T-helper 1 cell treated with Interleukin-12 subunit alpha and Interleukin-12 subunit beta and Interleukin-4 antibody, amounts not matched to agents 30 μg/mL and 1 μg/mL, for 36 hours (primary cell): ENCODE data around the gene ESYT2.
"Not testable (repeated sequence)": the region's sequence is repeated elsewhere in the genome, so short reads cannot be mapped to it uniquely, and the experiment has no call there.

ENCODE experiments used
- H3K27ac Mint-ChIP-seq: one replicate; pipeline ENCODE4 v1.8.0; 2021; ENCODE audit warnings: mild to moderate bottlenecking, mixed read lengths
- H3K27me3 Mint-ChIP-seq: one replicate; pipeline ENCODE4 v1.8.0; 2021; ENCODE audit warnings: low read depth, mixed read lengths
- H3K36me3 Mint-ChIP-seq: one replicate; pipeline ENCODE4 v1.8.0; 2021; ENCODE audit warnings: low read depth, mixed read lengths
- H3K4me1 Mint-ChIP-seq: one replicate; pipeline ENCODE4 v1.8.0; 2021; ENCODE audit warnings: low read depth, mixed read lengths
- H3K4me3 Mint-ChIP-seq: one replicate; pipeline ENCODE4 v1.8.0; 2021; ENCODE audit warnings: mild to moderate bottlenecking, moderate library complexity, mixed read lengths
- H3K9me3 Mint-ChIP-seq: one replicate; pipeline ENCODE4 v1.8.0; 2021; ENCODE audit warnings: mixed read lengths

Gene ESYT2

GRCh38 chr7:158700008-158700407, 129.3 kb downstream of the ESYT2 start:
- H3K27ac Mint-ChIP-seq = no peak overlapping the region
- no peak overlapping the region for H3K4me3 Mint-ChIP-seq
- no peaks in the 10 kb centered on the region for H3K27me3 Mint-ChIP-seq
- peaks cover 57% of the 10 kb centered on the region for H3K4me1 Mint-ChIP-seq
- H3K36me3 Mint-ChIP-seq = peaks cover 34% of the 10 kb centered on the region
- no peaks in the 10 kb centered on the region for H3K9me3 Mint-ChIP-seq

GRCh38 chr7:158699341-158699740, 130.0 kb downstream of the ESYT2 start:
- Mint-ChIP-seq H3K27me3 (no peaks in the 10 kb centered on the region), H3K36me3 (peaks cover 38% of the 10 kb centered on the region), H3K9me3 (no peaks in the 10 kb centered on the region), H3K27ac (peak overlapping the region; percentile 64), H3K4me1 (peaks cover 62% of the 10 kb centered on the region), H3K4me3 (no peak overlapping the region)

GRCh38 chr7:158698657-158699195, 130.6 kb downstream of the ESYT2 start:
- Mint-ChIP-seq H3K27me3 (no peaks in the 10 kb centered on the region), H3K27ac (peak overlapping the region; percentile 69), H3K4me1 (peaks cover 64% of the 10 kb centered on the region), H3K36me3 (peaks cover 40% of the 10 kb centered on the region), H3K9me3 (no peaks in the 10 kb centered on the region), H3K4me3 (no peak overlapping the region)

- not testable (repeated sequence) for H3K9me3 Mint-ChIP-seq, H3K27me3 Mint-ChIP-seq, H3K4me3 Mint-ChIP-seq
- H3K36me3 Mint-ChIP-seq = peaks cover 42% of the 10 kb centered on the region
- peak overlapping the region; percentile 28 for H3K27ac Mint-ChIP-seq
- peaks cover 57% of the 10 kb centered on the region for H3K4me1 Mint-ChIP-seq
Measured at GRCh38 chr7:158697597-158697996, 131.7 kb downstream of the ESYT2 start.

GRCh38 chr7:158695726-158696452, 133.4 kb downstream of the ESYT2 start:
- H3K4me1 Mint-ChIP-seq = peaks cover 43% of the 10 kb centered on the region
- H3K27ac Mint-ChIP-seq = peak overlapping the region; percentile 64
- H3K27me3 Mint-ChIP-seq = no peaks in the 10 kb centered on the region
- H3K4me3 Mint-ChIP-seq = no peak overlapping the region
- H3K9me3 Mint-ChIP-seq = no peaks in the 10 kb centered on the region
- peaks cover 41% of the 10 kb centered on the region for H3K36me3 Mint-ChIP-seq

- no peaks in the 10 kb centered on the region for H3K27me3 Mint-ChIP-seq
- peaks cover 43% of the 10 kb centered on the region for H3K36me3 Mint-ChIP-seq
- no peaks in the 10 kb centered on the region for H3K9me3 Mint-ChIP-seq
- no peak overlapping the region for H3K4me3 Mint-ChIP-seq
- peak overlapping the region; percentile 68 for H3K27ac Mint-ChIP-seq
- H3K4me1 Mint-ChIP-seq = peaks cover 41% of the 10 kb centered on the region
Measured at GRCh38 chr7:158695056-158695455, 134.3 kb downstream of the ESYT2 start.

- H3K27me3 Mint-ChIP-seq = no peaks in the 10 kb centered on the region
- H3K27ac Mint-ChIP-seq = no peak overlapping the region
- H3K4me1 Mint-ChIP-seq = peaks cover 41% of the 10 kb centered on the region
- peaks cover 43% of the 10 kb centered on the region for H3K36me3 Mint-ChIP-seq
- no peak overlapping the region for H3K4me3 Mint-ChIP-seq
- no peaks in the 10 kb centered on the region for H3K9me3 Mint-ChIP-seq
Measured at GRCh38 chr7:158694650-158695049, 134.7 kb downstream of the ESYT2 start.

GRCh38 chr7:158689488-158689887, 139.8 kb downstream of the ESYT2 start:
- no peak overlapping the region for H3K27ac Mint-ChIP-seq
- H3K27me3 Mint-ChIP-seq = no peaks in the 10 kb centered on the region
- H3K36me3 Mint-ChIP-seq = peaks cover 35% of the 10 kb centered on the region
- H3K4me1 Mint-ChIP-seq = peaks cover 9% of the 10 kb centered on the region
- no peak overlapping the region for H3K4me3 Mint-ChIP-seq
- H3K9me3 Mint-ChIP-seq = no peaks in the 10 kb centered on the region

- Mint-ChIP-seq H3K36me3 (peaks cover 33% of the 10 kb centered on the region), H3K27me3 (no peaks in the 10 kb centered on the region), H3K9me3 (no peaks in the 10 kb centered on the region), H3K27ac (no peak overlapping the region), H3K4me1 (peaks cover 3% of the 10 kb centered on the region), H3K4me3 (no peak overlapping the region)
Measured at GRCh38 chr7:158687406-158687805, 141.9 kb downstream of the ESYT2 start.

- no peak overlapping the region for H3K4me3 Mint-ChIP-seq
- H3K9me3 Mint-ChIP-seq = no peaks in the 10 kb centered on the region
- no peak overlapping the region for H3K27ac Mint-ChIP-seq
- H3K36me3 Mint-ChIP-seq = peaks cover 30% of the 10 kb centered on the region
- H3K27me3 Mint-ChIP-seq = no peaks in the 10 kb centered on the region
- H3K4me1 Mint-ChIP-seq = no peaks in the 10 kb centered on the region
Measured at GRCh38 chr7:158685693-158686092, 143.6 kb downstream of the ESYT2 start.

- Mint-ChIP-seq H3K27me3 (no peaks in the 10 kb centered on the region), H3K4me1 (peaks cover 1% of the 10 kb centered on the region)
Measured at GRCh38 chr7:158684329-158684728, 145.0 kb downstream of the ESYT2 start.

GRCh38 chr7:158683541-158683940, 145.8 kb downstream of the ESYT2 start:
- Mint-ChIP-seq H3K27me3 (no peaks in the 10 kb centered on the region), H3K4me3 (no peak overlapping the region), H3K4me1 (peaks cover 2% of the 10 kb centered on the region), H3K9me3 (no peaks in the 10 kb centered on the region), H3K27ac (no peak overlapping the region), H3K36me3 (peaks cover 34% of the 10 kb centered on the region)

More at GRCh38 chr7:158684329-158684728, 145.0 kb downstream of the ESYT2 start:
- Mint-ChIP-seq H3K36me3 (peaks cover 35% of the 10 kb centered on the region), H3K9me3 (no peaks in the 10 kb centered on the region), H3K27ac (no peak overlapping the region), H3K4me3 (no peak overlapping the region)

- Mint-ChIP-seq H3K36me3 (peaks cover 32% of the 10 kb centered on the region), H3K27me3 (no peaks in the 10 kb centered on the region), H3K9me3 (no peaks in the 10 kb centered on the region), H3K4me3 (no peak overlapping the region), H3K4me1 (peaks cover 5% of the 10 kb centered on the region), H3K27ac (no peak overlapping the region)
Measured at GRCh38 chr7:158682456-158682855, 146.9 kb downstream of the ESYT2 start.
